C4-2B (cell line): ENCODE results near the gene SCGB2A2.

ENCODE experiments used
- H3K27ac ChIP-seq: fragments of 450-650 bp; 2 replicates; pipeline ENCODE4 v1.5.1; 2017
- CTCF ChIP-seq: fragments of 450-650 bp; conservative IDR thresholded peaks from 2 replicates; pipeline ENCODE4 v1.5.1; 2017; ENCODE audit warnings: mild to moderate bottlenecking
- ZFX ChIP-seq: fragments of 450-650 bp; IDR thresholded peaks from 2 replicates; pipeline ENCODE4 v1.6.1; 2017

SCGB2A2 gene

GRCh38 chr11:62295504-62295903 lies 25.5 kb downstream of the SCGB2A2 start:
- TF ChIP-seq CTCF (no peak), ZFX (no peak)
- H3K27ac ChIP-seq: no peak overlapping the region

- H3K27ac ChIP-seq: no peak within 1 kb of the TSS
These were observed 29.0 kb downstream of the SCGB2A2 start, which contains the start of gene SCGB1D4 for GRCh38 chr11:62298975-62299374. Gene SCGB1D4, minus strand, starts transcription at chr11:62299075. Its CDS starts 65 bp downstream, at chr11:62299010.

GRCh38 chr11:62306227-62306626 lies 36.3 kb downstream of the SCGB2A2 start:
- no peak overlapping the region for H3K27ac ChIP-seq
- no peak for TF ChIP-seq ZFX
- no peak for TF ChIP-seq CTCF

More at GRCh38 chr11:62298975-62299374, 29.0 kb downstream of the SCGB2A2 start, which contains the start of gene SCGB1D4:
- TF ChIP-seq ZFX (no peak), CTCF (no peak)

GRCh38 chr11:62307950-62308349 lies 38.0 kb downstream of the SCGB2A2 start:
- TF ChIP-seq CTCF: no peak
- TF ChIP-seq ZFX: no peak

GRCh38 chr11:62309991-62310390 lies 40.0 kb downstream of the SCGB2A2 start:
- TF ChIP-seq CTCF: no peak
- no peak for TF ChIP-seq ZFX
- no peak overlapping the region for H3K27ac ChIP-seq

More at GRCh38 chr11:62307950-62308349, 38.0 kb downstream of the SCGB2A2 start:
- no peak overlapping the region for H3K27ac ChIP-seq

GRCh38 chr11:62315431-62315830 lies 45.5 kb downstream of the SCGB2A2 start:
- no peak overlapping the region for H3K27ac ChIP-seq
- TF ChIP-seq ZFX: no peak
- TF ChIP-seq CTCF: no peak

GRCh38 chr11:62322524-62322923 lies 52.6 kb downstream of the SCGB2A2 start:
- TF ChIP-seq CTCF (no peak), ZFX (no peak)
- no peak overlapping the region for H3K27ac ChIP-seq
